Esophagus (tissue), 2 donors: ENCODE data around the gene VPS8. TPM values are rescaled to one million over a fixed set of nuclear protein-coding genes. Genes with fewer than 3 reads are reported as not detected.
"Not testable (repeated sequence)": the region's sequence is repeated elsewhere in the genome, so short reads cannot be mapped to it uniquely, and the experiment has no call there.

ENCODE experiments used
- H3K27ac ChIP-seq, 2 donors: one replicate each; pipeline ENCODE4 v1.5.1; 2013; ENCODE audit warnings: low read depth in 2 of 2, mild to moderate bottlenecking in 2 of 2, inconsistent platforms in 1 of 2, low read length in 1 of 2, moderate library complexity in 1 of 2
- H3K27me3 ChIP-seq, 2 donors: one replicate each; pipeline ENCODE4 v1.6.1; 2013; ENCODE audit warnings: low read length in 2 of 2, control low read depth in 1 of 2, mild to moderate bottlenecking in 1 of 2; ENCODE audit not compliant: insufficient read depth in 2 of 2, control insufficient read depth in 1 of 2
- H3K36me3 ChIP-seq, 2 donors: one replicate each; pipeline ENCODE4 v1.6.1; 2013; ENCODE audit warnings: low read length in 1 of 2; ENCODE audit not compliant: control insufficient read depth in 2 of 2, insufficient read depth in 2 of 2
- H3K4me1 ChIP-seq, 2 donors: one replicate each; pipeline ENCODE4 v1.6.1; 2013; ENCODE audit warnings: low read length in 1 of 2; ENCODE audit not compliant: control insufficient read depth in 2 of 2, insufficient read depth in 2 of 2
- H3K4me3 ChIP-seq, 2 donors: one replicate each; pipeline ENCODE4 v1.5.1; 2013; ENCODE audit warnings: low read length in 2 of 2, mild to moderate bottlenecking in 2 of 2, low read depth in 1 of 2, moderate library complexity in 1 of 2
- H3K9me3 ChIP-seq, 2 donors: one replicate each; pipeline ENCODE4 v1.6.1; 2013; ENCODE audit warnings: mild to moderate bottlenecking in 2 of 2, low read depth in 1 of 2, low read length in 1 of 2, moderate library complexity in 1 of 2; ENCODE audit not compliant: control insufficient read depth in 2 of 2, insufficient read depth in 1 of 2
- WGBS, 2 donors: extraction: QIAGEN DNeasy Blood & Tissue Kit; methylation state at CpG; one replicate each; pipeline ENCODE4 v1.1.7; 2013; 5-methylcytosine and 5-hydroxymethylcytosine counted together
- polyA plus RNA-seq, 2 donors: library from polyadenylated mRNA; stranded (reverse); fragments of 200-250 nt; gene quantifications; one replicate each; pipeline ENCODE4 v1.2.3, GENCODE V29; 2013
- donor health status: healthy with polysubstance abuse.
- donor health status: Bipolar disorder and iron deficiency.

The VPS8 gene
- polyA plus RNA-seq, 2 donors: 9.5 to 10.4 TPM

- H3K4me1 ChIP-seq, H3K9me3 ChIP-seq, H3K4me3 ChIP-seq, H3K36me3 ChIP-seq, H3K27ac ChIP-seq, H3K27me3 ChIP-seq: not testable (repeated sequence)
- 94 to 95% methylated on average over 4 of the region's 4 CpGs for WGBS, 2 donors
Measured at GRCh38 chr3:184907031-184907430, 95.1 kb downstream of the VPS8 start.

- Histone ChIP-seq H3K4me3 (no peak overlapping the region), H3K27ac (no peak overlapping the region), H3K27me3 (no peaks in the 10 kb centered on the region), H3K9me3 (no peaks in the 10 kb centered on the region), H3K4me1 (no peaks in the 10 kb centered on the region), H3K36me3 (peaks cover 4 to 5% of the 10 kb centered on the region in 2 donors)
- WGBS, 2 donors: 87 to 91% methylated on average over 14 of the region's 14 CpGs
Measured at GRCh38 chr3:184907681-184908649, 96.0 kb downstream of the VPS8 start.

GRCh38 chr3:184908859-184909258 lies 96.9 kb downstream of the VPS8 start:
- H3K27ac ChIP-seq: no peak overlapping the region
- 84 to 87% methylated on average over 4 of the region's 4 CpGs for WGBS, 2 donors
- H3K4me1 ChIP-seq: no peaks in the 10 kb centered on the region

GRCh38 chr3:184910664-184911063 lies 98.7 kb downstream of the VPS8 start:
- H3K27ac ChIP-seq: no peak overlapping the region
- WGBS, 2 donors: 85 to 90% methylated on average over 6 of the region's 6 CpGs

More at GRCh38 chr3:184908859-184909258, 96.9 kb downstream of the VPS8 start:
- H3K4me3 ChIP-seq: no peak overlapping the region
- peaks cover 4 to 5% of the 10 kb centered on the region in 2 donors for H3K36me3 ChIP-seq
- no peaks in the 10 kb centered on the region for H3K27me3 ChIP-seq
- no peaks in the 10 kb centered on the region for H3K9me3 ChIP-seq

GRCh38 chr3:184911570-184911969 lies 99.6 kb downstream of the VPS8 start:
- no peak overlapping the region for H3K4me3 ChIP-seq
- WGBS, 2 donors: 64 to 80% methylated on average over 4 of the region's 4 CpGs
- H3K4me1 ChIP-seq: no peaks in the 10 kb centered on the region
- H3K27me3 ChIP-seq: no peaks in the 10 kb centered on the region
- peaks cover 4 to 5% of the 10 kb centered on the region in 2 donors for H3K36me3 ChIP-seq
- no peak overlapping the region for H3K27ac ChIP-seq
- H3K9me3 ChIP-seq: no peaks in the 10 kb centered on the region

More at GRCh38 chr3:184910664-184911063, 98.7 kb downstream of the VPS8 start:
- Histone ChIP-seq H3K9me3 (no peaks in the 10 kb centered on the region), H3K27me3 (no peaks in the 10 kb centered on the region), H3K4me1 (no peaks in the 10 kb centered on the region), H3K4me3 (no peak overlapping the region), H3K36me3 (peaks cover 4 to 5% of the 10 kb centered on the region in 2 donors)

GRCh38 chr3:184912163-184912562 lies 100.2 kb downstream of the VPS8 start:
- Histone ChIP-seq H3K4me1 (no peaks in the 10 kb centered on the region), H3K27me3 (no peaks in the 10 kb centered on the region), H3K4me3 (no peak overlapping the region), H3K27ac (no peak overlapping the region), H3K9me3 (no peaks in the 10 kb centered on the region), H3K36me3 (peaks cover 4 to 5% of the 10 kb centered on the region in 2 donors)
- 73 to 83% methylated on average over 7 of the region's 7 CpGs for WGBS, 2 donors

- no peak overlapping the region for H3K27ac ChIP-seq
- no peaks in the 10 kb centered on the region for H3K4me1 ChIP-seq
- H3K4me3 ChIP-seq: no peak overlapping the region
- peaks cover 0 to 2% of the 10 kb centered on the region in 2 donors for H3K36me3 ChIP-seq
- WGBS, 2 donors: 91 to 95% methylated on average over 5 of the region's 5 CpGs
- no peaks in the 10 kb centered on the region for H3K9me3 ChIP-seq
- H3K27me3 ChIP-seq: no peaks in the 10 kb centered on the region
Measured at GRCh38 chr3:184914628-184915027, 102.7 kb downstream of the VPS8 start.

GRCh38 chr3:184918750-184919149 lies 106.8 kb downstream of the VPS8 start:
- Histone ChIP-seq H3K27me3 (no peaks in the 10 kb centered on the region), H3K4me3 (no peak overlapping the region), H3K36me3 (peaks cover 0 to 2% of the 10 kb centered on the region in 2 donors), H3K27ac (no peak overlapping the region), H3K4me1 (no peaks in the 10 kb centered on the region), H3K9me3 (no peaks in the 10 kb centered on the region)
- WGBS, 2 donors: 79 to 81% methylated on average over 3 of the region's 3 CpGs

GRCh38 chr3:184919651-184920050 lies 107.7 kb downstream of the VPS8 start:
- Histone ChIP-seq H3K9me3 (no peaks in the 10 kb centered on the region), H3K36me3 (peaks cover 0 to 2% of the 10 kb centered on the region in 2 donors), H3K27me3 (no peaks in the 10 kb centered on the region), H3K27ac (no peak overlapping the region), H3K4me3 (no peak overlapping the region), H3K4me1 (no peaks in the 10 kb centered on the region)
- WGBS, 2 donors: 96% methylated on average over 2 of the region's 2 CpGs

GRCh38 chr3:184924547-184924946 lies 112.6 kb downstream of the VPS8 start:
- peaks cover 0 to 5% of the 10 kb centered on the region in 2 donors for H3K36me3 ChIP-seq
- H3K27ac ChIP-seq: no peak overlapping the region
- H3K27me3 ChIP-seq: no peaks in the 10 kb centered on the region
- no peaks in the 10 kb centered on the region for H3K4me1 ChIP-seq
- no peak overlapping the region for H3K4me3 ChIP-seq
- 95 to 97% methylated on average over 7 of the region's 7 CpGs for WGBS, 2 donors
- H3K9me3 ChIP-seq: no peaks in the 10 kb centered on the region
